Measurements from ENCODE around the gene ZNF385B.

Gene ZNF385B

DNA sequence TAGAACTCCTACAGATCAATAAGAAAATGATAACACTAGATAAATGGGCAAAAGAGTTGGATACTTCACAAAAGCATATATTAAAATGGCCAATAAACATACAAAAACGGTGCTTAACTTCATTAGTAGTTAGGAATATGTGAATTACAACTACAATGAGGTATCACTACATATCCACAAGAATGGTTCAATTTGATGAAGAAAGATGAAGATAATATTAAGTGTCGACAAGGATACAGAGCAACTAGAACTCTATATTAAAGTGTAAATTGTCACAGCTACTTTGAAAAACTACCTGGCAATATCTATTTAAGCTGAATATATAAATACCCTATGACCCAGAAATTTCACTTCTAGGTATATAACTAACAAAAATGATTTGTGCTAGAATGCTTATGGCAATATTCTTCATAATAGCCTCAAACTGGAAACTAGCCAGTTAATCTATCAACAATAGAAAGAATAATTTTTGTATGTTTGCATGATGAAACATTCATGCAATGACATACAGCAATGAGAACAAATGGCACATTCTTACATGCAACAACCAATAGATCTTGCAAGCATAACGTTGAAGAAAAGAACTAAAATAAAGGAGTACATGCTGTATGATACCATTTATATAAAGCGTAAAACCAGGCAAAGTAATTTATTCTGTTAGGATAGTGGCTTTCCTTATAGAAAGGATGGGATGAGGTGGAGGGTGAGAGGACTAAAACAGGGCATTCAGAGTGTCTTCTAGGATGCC lies 306.6 kb downstream of the ZNF385B start:
- Histone ChIP-seq H3K4me2 (no peak overlapping the region), H3K4me1 (peaks cover 0 to 4% (median 0%) of the 10 kb centered on the region in 10 experiments; a peak in 1 of 20 replicates)

DNA sequence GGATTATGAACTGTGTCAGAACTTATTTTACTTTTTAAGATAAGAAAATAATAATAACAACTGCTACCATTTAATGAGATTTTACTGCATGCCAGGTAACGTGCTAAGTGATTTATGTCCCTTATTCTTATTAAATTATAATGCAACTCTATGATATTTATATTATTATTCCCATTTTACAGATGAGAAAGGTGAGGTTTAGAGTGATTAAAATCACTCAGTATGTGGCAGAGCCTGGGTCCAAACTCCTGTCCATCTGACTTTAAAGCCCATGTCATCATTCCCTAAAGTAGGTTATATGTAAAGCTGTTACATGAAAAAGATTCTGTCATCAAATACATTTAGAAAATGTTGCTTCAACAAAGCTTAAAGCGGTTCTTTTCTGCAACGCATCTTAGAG lies 308.0 kb downstream of the ZNF385B start:
- H3K4me1 ChIP-seq, result peaks cover 0 to 4% (median 0%) of the 10 kb centered on the region in 10 experiments; a peak in 1 of 20 replicates
- H3K4me2 ChIP-seq, result no peak overlapping the region
- H3K27ac ChIP-seq, result no peak overlapping the region
- no peak overlapping the region for H3K4me3 ChIP-seq
- no peaks in the 10 kb centered on the region for H3K27me3 ChIP-seq
- H4K20me1 ChIP-seq, result no peaks in the 10 kb centered on the region
- H3K36me3 ChIP-seq, result no peaks in the 10 kb centered on the region
- H3K9me3 ChIP-seq (replicated peaks in 1 of 11), result no peaks in the 10 kb centered on the region
- H3K9ac ChIP-seq, result no peak overlapping the region
- no peak for TF ChIP-seq Cebpa-rat (IDR thresholded peaks at IDR 0.05)

More for the DNA sequence above, 306.6 kb downstream of the ZNF385B start:
- Histone ChIP-seq H3K9ac (no peak overlapping the region), H3K9me3 (replicated peaks in 1 of 11) (no peaks in the 10 kb centered on the region), H3K36me3 (no peaks in the 10 kb centered on the region), H4K20me1 (no peaks in the 10 kb centered on the region), H3K27ac (no peak overlapping the region), H3K4me3 (no peak overlapping the region), H3K27me3 (no peaks in the 10 kb centered on the region)
- no peak for TF ChIP-seq Cebpa-rat (IDR thresholded peaks at IDR 0.05)

DNA sequence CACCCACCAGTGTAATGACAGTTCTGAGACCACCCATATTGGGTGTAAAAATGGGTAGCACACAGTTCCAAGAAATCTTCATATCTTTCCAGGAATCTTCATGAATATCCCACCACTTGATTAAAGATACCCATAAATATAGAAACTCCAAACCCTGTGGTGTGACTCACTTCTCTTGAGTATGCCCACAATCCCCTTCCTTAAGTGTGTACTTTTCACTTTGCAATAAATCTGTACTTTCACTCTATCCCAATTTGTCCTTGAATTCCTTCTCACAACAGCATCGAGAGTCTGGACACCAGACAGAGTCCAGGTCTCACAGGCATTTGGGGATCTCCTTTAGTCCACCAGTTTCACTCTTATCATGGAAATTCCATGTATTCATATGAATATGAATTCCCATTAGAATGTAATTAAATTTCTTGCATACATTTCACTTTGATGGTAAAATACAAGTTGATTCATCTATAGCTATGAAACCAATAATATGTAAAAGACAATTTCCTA lies 309.8 kb downstream of the ZNF385B start:
- H3K36me3 ChIP-seq, result no peaks in the 10 kb centered on the region
- no peaks in the 10 kb centered on the region for H3K27me3 ChIP-seq
- H3K9ac ChIP-seq, result no peak overlapping the region
- no peak for TF ChIP-seq Cebpa-rat (IDR thresholded peaks at IDR 0.05)
- H3K27ac ChIP-seq, result no peak overlapping the region
- H3K4me3 ChIP-seq, result no peak overlapping the region
- no peaks in the 10 kb centered on the region for H3K9me3 ChIP-seq (replicated peaks in 1 of 11)
- no peaks in the 10 kb centered on the region for H4K20me1 ChIP-seq
- H3K4me2 ChIP-seq, result no peak overlapping the region
- peaks cover 0 to 4% (median 0%) of the 10 kb centered on the region in 10 experiments; a peak in 1 of 20 replicates for H3K4me1 ChIP-seq

DNA sequence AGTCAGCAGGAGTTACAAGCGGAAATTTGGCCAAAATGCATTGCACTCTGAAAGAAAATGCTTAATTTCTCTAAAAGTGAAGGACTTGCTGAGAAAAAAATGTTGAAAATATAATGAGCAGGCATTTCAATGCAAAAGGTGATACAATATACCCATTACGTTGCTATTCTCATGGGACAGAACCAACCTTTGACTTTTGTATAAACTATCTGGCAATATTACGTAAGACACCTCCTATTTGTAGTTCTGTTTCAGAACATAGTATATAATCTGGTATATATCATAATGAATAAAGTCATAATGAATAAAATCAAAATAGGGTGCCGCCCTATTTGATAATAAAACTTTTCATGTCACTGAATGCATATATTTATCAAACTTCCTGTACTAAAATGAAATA lies 310.6 kb downstream of the ZNF385B start:
- no peak overlapping the region for H3K27ac ChIP-seq
- no peak overlapping the region for H3K4me3 ChIP-seq
- H3K4me2 ChIP-seq, result no peak overlapping the region
- H3K36me3 ChIP-seq, result no peaks in the 10 kb centered on the region
- H3K9ac ChIP-seq, result no peak overlapping the region
- H3K27me3 ChIP-seq, result no peaks in the 10 kb centered on the region
- H4K20me1 ChIP-seq, result no peaks in the 10 kb centered on the region
- TF ChIP-seq Cebpa-rat (IDR thresholded peaks at IDR 0.05), result 0 out of 22 replicates have a peak, but pooled peaks of 1 of the 11 experiments have one; percentile 12
- peaks cover 0 to 3% (median 0%) of the 10 kb centered on the region in 10 experiments; a peak in 1 of 20 replicates for H3K4me1 ChIP-seq
- H3K9me3 ChIP-seq (replicated peaks in 1 of 11), result no peaks in the 10 kb centered on the region

DNA sequence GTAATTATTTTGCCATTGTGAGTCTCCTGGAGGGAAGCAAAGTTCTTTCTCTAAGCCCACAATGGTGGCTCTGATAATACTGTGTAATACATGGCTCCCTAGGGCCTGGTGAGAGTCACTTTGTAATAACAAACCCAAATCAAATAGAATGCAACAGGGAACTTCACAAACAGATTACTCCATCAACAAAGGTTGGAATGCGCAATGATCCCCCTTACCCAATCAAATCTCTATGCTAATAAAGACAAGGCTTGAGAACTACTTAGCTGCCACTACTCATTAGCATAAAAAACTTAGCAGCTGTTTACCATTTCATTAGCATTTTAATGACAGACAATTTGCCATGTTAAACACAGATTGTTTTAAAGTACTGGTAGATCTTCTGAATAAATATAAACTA lies 311.2 kb downstream of the ZNF385B start:
- Histone ChIP-seq H3K4me2 (no peak overlapping the region), H3K9me3 (replicated peaks in 1 of 11) (no peaks in the 10 kb centered on the region), H3K4me1 (no peaks in the 10 kb centered on the region), H3K9ac (no peak overlapping the region), H4K20me1 (no peaks in the 10 kb centered on the region), H3K27ac (no peak overlapping the region), H3K36me3 (no peaks in the 10 kb centered on the region), H3K4me3 (no peak overlapping the region), H3K27me3 (no peaks in the 10 kb centered on the region)
- TF ChIP-seq Cebpa-rat (IDR thresholded peaks at IDR 0.05), result no peak

DNA sequence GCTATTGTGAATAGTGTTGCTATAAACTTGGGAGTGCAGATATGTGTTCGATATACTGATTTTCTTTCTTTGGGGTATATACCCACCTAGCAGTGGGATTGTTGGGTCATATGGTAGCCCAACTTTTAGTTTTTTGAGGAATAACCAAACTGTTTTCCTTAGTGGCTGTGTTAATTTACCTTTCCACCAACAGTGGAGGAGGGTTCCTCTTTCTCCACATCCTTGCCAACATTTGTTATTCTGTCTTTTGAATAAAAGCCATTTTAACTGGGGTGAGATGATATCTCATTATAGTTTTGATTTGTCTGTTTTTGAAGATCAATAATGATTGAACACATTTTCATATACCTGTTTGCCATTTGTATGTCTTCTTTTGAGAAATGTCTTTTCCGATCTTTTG lies 314.8 kb downstream of the ZNF385B start:
- H3K36me3 ChIP-seq, result no peaks in the 10 kb centered on the region
- no peak for TF ChIP-seq Cebpa-rat (IDR thresholded peaks at IDR 0.05)
- H4K20me1 ChIP-seq, result no peaks in the 10 kb centered on the region
- no peaks in the 10 kb centered on the region for H3K4me1 ChIP-seq
- H3K9ac ChIP-seq, result no peak overlapping the region
- no peak overlapping the region for H3K4me3 ChIP-seq
- no peak overlapping the region for H3K27ac ChIP-seq
- no peak overlapping the region for H3K4me2 ChIP-seq
- no peaks in the 10 kb centered on the region for H3K27me3 ChIP-seq
- H3K9me3 ChIP-seq (replicated peaks in 1 of 11), result no peaks in the 10 kb centered on the region

DNA sequence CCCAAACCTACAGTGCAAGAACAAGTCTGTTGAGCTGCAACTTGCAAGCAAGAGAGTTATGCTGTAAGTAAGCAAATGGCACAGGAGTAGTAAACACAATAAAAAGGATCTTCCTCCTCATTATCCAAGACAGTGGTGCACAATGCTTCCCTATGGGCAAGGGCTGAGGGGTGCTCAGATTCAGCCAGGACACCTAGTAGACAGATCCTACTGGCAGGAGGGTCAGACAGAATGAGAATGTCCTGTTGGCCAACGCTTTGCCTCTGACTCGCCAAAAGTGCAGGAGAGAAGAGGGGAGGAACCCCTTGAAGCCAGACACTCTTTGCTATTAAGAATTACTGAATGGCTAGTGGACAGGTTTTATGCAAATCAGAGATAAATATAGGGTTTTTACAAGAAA lies 316.4 kb downstream of the ZNF385B start:
- Histone ChIP-seq H3K27me3 (no peaks in the 10 kb centered on the region), H3K9me3 (replicated peaks in 1 of 11) (no peaks in the 10 kb centered on the region), H3K4me2 (no peak overlapping the region), H3K9ac (no peak overlapping the region), H4K20me1 (no peaks in the 10 kb centered on the region), H3K36me3 (no peaks in the 10 kb centered on the region), H3K4me1 (no peaks in the 10 kb centered on the region), H3K27ac (no peak overlapping the region), H3K4me3 (no peak overlapping the region)
- no peak for TF ChIP-seq Cebpa-rat (IDR thresholded peaks at IDR 0.05)

DNA sequence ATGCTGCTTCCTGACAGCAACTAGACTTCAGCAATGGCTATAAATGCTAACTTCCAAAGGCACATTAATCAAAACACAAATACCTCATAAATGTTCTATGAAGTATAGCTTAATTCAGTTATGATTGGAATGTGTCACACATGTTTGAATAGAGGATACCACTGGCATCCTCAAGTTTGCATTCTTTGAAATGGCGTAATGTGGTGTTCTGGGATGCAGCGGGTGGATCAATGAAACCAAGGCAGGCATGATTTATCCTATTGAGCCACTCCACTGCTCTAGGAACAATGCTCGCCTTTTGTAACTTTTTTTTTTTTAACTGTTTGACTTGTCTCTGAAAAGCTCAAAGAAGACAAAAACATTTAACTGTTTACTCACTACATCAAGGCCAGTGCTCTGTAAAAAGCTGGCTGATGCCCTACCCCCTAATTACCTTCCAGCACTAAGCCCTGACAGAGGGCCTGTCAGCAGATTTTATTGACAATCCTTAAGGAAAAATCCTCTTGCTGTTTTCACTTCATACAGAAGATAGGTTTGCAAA lies 318.0 kb downstream of the ZNF385B start:
- H3K36me3 ChIP-seq, result no peaks in the 10 kb centered on the region
- H3K4me1 ChIP-seq, result no peaks in the 10 kb centered on the region
- H3K9me3 ChIP-seq (replicated peaks in 1 of 11), result peaks cover 0 to 7% (median 0%) of the 10 kb centered on the region in 11 experiments; a peak in 4 of 22 replicates
- H3K9ac ChIP-seq, result no peak overlapping the region
- H3K27ac ChIP-seq, result no peak overlapping the region
- H3K4me3 ChIP-seq, result no peak overlapping the region
- no peak for TF ChIP-seq Cebpa-rat (IDR thresholded peaks at IDR 0.05)
- H3K4me2 ChIP-seq, result no peak overlapping the region
- H4K20me1 ChIP-seq, result no peaks in the 10 kb centered on the region
- no peaks in the 10 kb centered on the region for H3K27me3 ChIP-seq

DNA sequence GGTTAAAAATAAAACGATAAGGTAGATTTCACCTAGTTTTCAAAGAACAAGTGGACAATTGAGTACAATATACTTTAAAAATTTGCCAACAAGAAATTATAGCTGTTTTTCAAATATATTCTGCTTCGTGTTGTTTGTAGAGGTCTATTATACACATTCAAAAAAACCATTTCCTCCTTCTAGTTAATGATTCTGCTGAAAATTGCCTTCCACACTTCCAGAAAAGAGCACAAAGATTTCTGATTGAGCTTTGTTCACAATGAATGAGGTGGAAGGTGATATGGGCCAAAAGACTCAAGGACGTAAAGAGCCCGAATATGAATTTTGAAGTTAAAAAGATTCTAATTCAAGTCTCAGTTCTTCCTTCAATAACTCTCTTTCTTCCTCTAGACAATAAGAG lies 319.8 kb downstream of the ZNF385B start:
- Histone ChIP-seq H3K4me3 (no peak overlapping the region), H3K36me3 (no peaks in the 10 kb centered on the region), H3K4me2 (no peak overlapping the region), H3K9me3 (replicated peaks in 1 of 11) (peaks cover 0 to 7% (median 0%) of the 10 kb centered on the region in 11 experiments; a peak in 4 of 22 replicates), H3K27ac (no peak overlapping the region), H4K20me1 (no peaks in the 10 kb centered on the region), H3K27me3 (no peaks in the 10 kb centered on the region), H3K4me1 (no peaks in the 10 kb centered on the region), H3K9ac (no peak overlapping the region)
- no peak for TF ChIP-seq Cebpa-rat (IDR thresholded peaks at IDR 0.05)

DNA sequence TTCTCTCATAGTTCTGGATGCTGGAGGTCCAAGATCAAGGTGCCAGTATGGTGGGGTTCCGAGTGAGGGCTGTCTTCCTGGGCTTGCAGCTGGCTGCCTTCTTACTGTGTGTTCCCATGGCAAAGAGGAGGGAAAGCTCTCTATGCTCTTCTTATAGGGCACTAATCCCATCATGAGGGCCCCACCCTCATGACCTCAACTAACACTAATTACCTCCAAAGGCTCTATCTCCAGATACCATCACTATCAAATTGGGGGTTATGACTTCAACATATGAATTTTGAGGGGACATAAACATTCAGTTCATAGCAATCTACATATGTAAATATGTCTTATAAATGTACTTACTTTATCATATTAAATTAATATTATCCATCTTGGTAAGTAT lies 322.3 kb downstream of the ZNF385B start:
- Histone ChIP-seq H3K9me3 (replicated peaks in 1 of 11) (peaks cover 0 to 7% (median 0%) of the 10 kb centered on the region in 11 experiments; a peak in 4 of 22 replicates), H3K36me3 (no peaks in the 10 kb centered on the region), H3K27me3 (no peaks in the 10 kb centered on the region), H3K27ac (no peak overlapping the region), H4K20me1 (no peaks in the 10 kb centered on the region), H3K9ac (no peak overlapping the region), H3K4me1 (no peaks in the 10 kb centered on the region), H3K4me2 (no peak overlapping the region), H3K4me3 (no peak overlapping the region)
- no peak for TF ChIP-seq Cebpa-rat (IDR thresholded peaks at IDR 0.05)
